Mesothelial cell of epicardium (in vitro differentiated cells): ENCODE results near the gene RHEX. TPM values are rescaled to one million over a fixed set of nuclear protein-coding genes. Genes with fewer than 3 reads are reported as not detected.

Experiments
- DNase-seq, 2 experiments: peaks; one replicate each; pipeline ENCODE4 v3.0.0; 2021; ENCODE audit warnings: low spot score in 2 of 2; ENCODE audit not compliant: unreplicated experiment in 2 of 2
- H3K27ac Mint-ChIP-seq: 2 replicates; pipeline ENCODE4 v1.8.0; 2021; ENCODE audit warnings: mixed read lengths
- H3K27me3 Mint-ChIP-seq: 2 replicates; pipeline ENCODE4 v1.8.0; 2021; ENCODE audit warnings: low read depth, mixed read lengths
- H3K36me3 Mint-ChIP-seq: 2 replicates; pipeline ENCODE4 v1.8.0; 2021; ENCODE audit warnings: mixed read lengths
- H3K4me1 Mint-ChIP-seq: 2 replicates; pipeline ENCODE4 v1.8.0; 2021; ENCODE audit warnings: mixed read lengths
- H3K4me3 Mint-ChIP-seq: 2 replicates; pipeline ENCODE4 v1.8.0; 2021; ENCODE audit warnings: mild to moderate bottlenecking, moderate library complexity, mixed read lengths
- H3K9me3 Mint-ChIP-seq: 2 replicates; pipeline ENCODE4 v1.8.0; 2021; ENCODE audit warnings: mixed read lengths
- total RNA-seq: library from RNA; stranded (reverse); gene quantifications from 3 replicates; pipeline ENCODE4 v1.2.1, GENCODE V29; 2021
- TF ChIP-seq, protein P1 (sequence below): fragments of 200-600 bp; sonication (generic); IDR thresholded peaks from one replicate; pipeline ENCODE4 v1.5.0; 2021; ENCODE audit warnings: antibody characterized with exemption; ENCODE audit not compliant: unreplicated experiment

The RHEX gene
- total RNA-seq, 1 donor from 2014 or later = not detected

GRCh38 chr1:206074839-206075238 is 21.9 kb downstream of the RHEX start:
- Mint-ChIP-seq H3K4me1 (no peaks in the 10 kb centered on the region), H3K9me3 (no peaks in the 10 kb centered on the region), H3K4me3 (no peak overlapping the region), H3K36me3 (no peaks in the 10 kb centered on the region), H3K27me3 (peaks cover 21% of the 10 kb centered on the region), H3K27ac (no peak overlapping the region)
- TF ChIP-seq, protein P1, sequence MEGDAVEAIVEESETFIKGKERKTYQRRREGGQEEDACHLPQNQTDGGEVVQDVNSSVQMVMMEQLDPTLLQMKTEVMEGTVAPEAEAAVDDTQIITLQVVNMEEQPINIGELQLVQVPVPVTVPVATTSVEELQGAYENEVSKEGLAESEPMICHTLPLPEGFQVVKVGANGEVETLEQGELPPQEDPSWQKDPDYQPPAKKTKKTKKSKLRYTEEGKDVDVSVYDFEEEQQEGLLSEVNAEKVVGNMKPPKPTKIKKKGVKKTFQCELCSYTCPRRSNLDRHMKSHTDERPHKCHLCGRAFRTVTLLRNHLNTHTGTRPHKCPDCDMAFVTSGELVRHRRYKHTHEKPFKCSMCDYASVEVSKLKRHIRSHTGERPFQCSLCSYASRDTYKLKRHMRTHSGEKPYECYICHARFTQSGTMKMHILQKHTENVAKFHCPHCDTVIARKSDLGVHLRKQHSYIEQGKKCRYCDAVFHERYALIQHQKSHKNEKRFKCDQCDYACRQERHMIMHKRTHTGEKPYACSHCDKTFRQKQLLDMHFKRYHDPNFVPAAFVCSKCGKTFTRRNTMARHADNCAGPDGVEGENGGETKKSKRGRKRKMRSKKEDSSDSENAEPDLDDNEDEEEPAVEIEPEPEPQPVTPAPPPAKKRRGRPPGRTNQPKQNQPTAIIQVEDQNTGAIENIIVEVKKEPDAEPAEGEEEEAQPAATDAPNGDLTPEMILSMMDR = no peak
- no peak for DNase-seq

- no peak overlapping the region for H3K27ac Mint-ChIP-seq
- DNase-seq = no peak
- TF ChIP-seq, protein P1 = no peak
- H3K9me3 Mint-ChIP-seq = no peaks in the 10 kb centered on the region
- H3K4me3 Mint-ChIP-seq = no peak overlapping the region
- peaks cover 33% of the 10 kb centered on the region for H3K27me3 Mint-ChIP-seq
- no peaks in the 10 kb centered on the region for H3K36me3 Mint-ChIP-seq
- no peaks in the 10 kb centered on the region for H3K4me1 Mint-ChIP-seq
Observed at GRCh38 chr1:206075786-206076755, 23.1 kb downstream of the RHEX start.

GRCh38 chr1:206079135-206079534 is 26.2 kb downstream of the RHEX start:
- no peaks in the 10 kb centered on the region for H3K9me3 Mint-ChIP-seq
- TF ChIP-seq, protein P1 = no peak

DNA sequence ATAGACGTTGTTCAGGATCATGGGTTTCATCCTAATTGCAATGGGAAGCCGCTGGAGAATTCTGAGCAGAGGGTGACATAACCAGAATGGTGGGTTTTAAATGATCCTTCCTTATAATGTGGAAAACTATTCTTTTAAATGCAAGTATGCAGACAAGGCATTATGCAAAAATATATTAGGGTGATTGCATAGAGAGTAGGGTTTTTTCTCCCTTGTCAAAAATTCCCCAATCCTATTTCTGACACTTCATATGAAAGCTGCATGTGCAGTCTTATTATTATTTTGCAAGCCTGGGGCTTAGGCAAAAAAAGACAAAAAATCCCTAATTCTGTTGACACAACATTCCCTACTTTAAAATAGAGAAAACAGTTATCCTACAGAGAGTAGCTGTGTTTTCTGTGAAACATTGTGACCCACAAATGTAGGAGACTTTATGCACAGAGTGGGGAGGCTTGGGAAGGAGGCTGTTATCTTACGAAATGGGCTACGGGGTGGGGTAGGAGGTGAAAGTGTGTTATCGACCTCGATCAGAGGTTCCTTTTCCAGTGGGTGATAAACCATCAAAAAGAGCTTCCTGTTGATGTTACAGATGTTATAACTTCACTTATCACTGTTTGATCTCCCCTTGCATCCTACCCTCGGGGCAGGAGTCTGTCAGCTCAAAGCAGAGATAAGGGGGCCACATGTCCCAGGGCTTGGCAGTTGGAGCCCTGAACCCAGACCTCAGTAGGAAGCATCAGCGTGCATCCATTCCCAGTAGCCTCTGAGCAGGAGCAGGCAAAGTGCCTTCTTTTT is 27.2 kb downstream of the RHEX start:
- Mint-ChIP-seq H3K27ac (no peak overlapping the region), H3K36me3 (no peaks in the 10 kb centered on the region), H3K9me3 (no peaks in the 10 kb centered on the region), H3K27me3 (peaks cover 50% of the 10 kb centered on the region), H3K4me3 (no peak overlapping the region), H3K4me1 (no peaks in the 10 kb centered on the region)
- TF ChIP-seq, protein P1 = no peak
- no peak for DNase-seq

More at GRCh38 chr1:206079135-206079534, 26.2 kb downstream of the RHEX start:
- H3K4me3 Mint-ChIP-seq = no peak overlapping the region
- DNase-seq = no peak
- H3K4me1 Mint-ChIP-seq = no peaks in the 10 kb centered on the region
- H3K36me3 Mint-ChIP-seq = no peaks in the 10 kb centered on the region
- peaks cover 45% of the 10 kb centered on the region for H3K27me3 Mint-ChIP-seq
- no peak overlapping the region for H3K27ac Mint-ChIP-seq

DNA sequence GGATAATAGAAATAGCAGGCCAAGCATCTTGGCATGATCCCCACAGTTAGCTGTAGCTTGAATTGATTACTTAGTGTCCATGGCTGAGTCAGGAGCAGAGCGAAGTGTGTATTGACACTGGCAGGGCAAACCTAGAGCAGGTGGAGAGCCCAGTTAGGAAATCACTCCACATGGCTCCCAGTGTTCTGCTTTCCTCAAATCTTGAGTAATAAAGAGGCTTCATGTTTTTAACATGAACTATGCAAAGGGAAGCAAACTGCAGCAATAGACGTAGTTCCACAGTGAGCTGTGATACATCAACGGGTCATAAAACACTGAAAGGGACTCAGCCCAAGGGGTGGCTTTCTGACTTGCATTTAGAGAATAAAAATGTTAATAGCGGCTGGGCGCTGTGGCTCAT is 28.9 kb downstream of the RHEX start:
- Mint-ChIP-seq H3K27me3 (peaks cover 56% of the 10 kb centered on the region), H3K4me1 (no peaks in the 10 kb centered on the region), H3K4me3 (no peak overlapping the region), H3K9me3 (no peaks in the 10 kb centered on the region), H3K36me3 (no peaks in the 10 kb centered on the region), H3K27ac (no peak overlapping the region)
- TF ChIP-seq, protein P1 = no peak
- no peak for DNase-seq
